CD14-positive monocyte (primary cell): ENCODE data around the gene AHNAK2. TPM values are rescaled to one million over a fixed set of nuclear protein-coding genes. Genes with fewer than 3 reads are reported as not detected.
A peak's percentile ranks its signal among the peaks of the same experiment; 100 is the strongest.

Experiments used
- DNase-seq, 3 donors: peaks; one replicate each; pipeline ENCODE4 v3.0.0-alpha.2; 2011 to 2022
- H2AFZ ChIP-seq: 2 replicates; pipeline ENCODE4 v1.6.0; 2012; ENCODE audit warnings: mild to moderate bottlenecking, low read depth, low read length, inconsistent platforms; ENCODE audit not compliant: insufficient read depth, poor library complexity, severe bottlenecking
- H3K27ac ChIP-seq, 2 donors: 1 replicate in 1 of 2; 2 replicates in 1 of 2; pipeline ENCODE4 v1.5.1; 2012 to 2013; ENCODE audit warnings: low read length in 2 of 2, control low read depth in 1 of 2, inconsistent platforms in 1 of 2, low read depth in 1 of 2, mild to moderate bottlenecking in 1 of 2
- H3K27me3 ChIP-seq, 2 donors: one replicate each; pipeline versions ENCODE4 v1.6.0 to v1.6.1; 2011 to 2013; ENCODE audit warnings: low read length in 2 of 2; ENCODE audit not compliant: control insufficient read depth in 2 of 2, insufficient read depth in 2 of 2
- H3K36me3 ChIP-seq, 2 donors: replicated peaks in 1 of 2; 1 replicate in 1 of 2; 2 replicates in 1 of 2; pipeline versions ENCODE4 v1.5.1 to v1.6.1; 2012 to 2013; ENCODE audit warnings: low read length in 2 of 2, control low read depth in 1 of 2, inconsistent platforms in 1 of 2, mild to moderate bottlenecking in 1 of 2; ENCODE audit not compliant: insufficient read depth in 2 of 2, control insufficient read depth in 1 of 2
- H3K4me1 ChIP-seq, 2 donors: 1 replicate in 1 of 2; 2 replicates in 1 of 2; pipeline versions ENCODE4 v1.5.1 to v1.6.1; 2012 to 2013; ENCODE audit warnings: low read length in 2 of 2, control low read depth in 1 of 2, inconsistent platforms in 1 of 2, mild to moderate bottlenecking in 1 of 2, moderate library complexity in 1 of 2; ENCODE audit not compliant: insufficient read depth in 2 of 2, control insufficient read depth in 1 of 2
- H3K4me2 ChIP-seq: replicated peaks from 2 replicates; pipeline ENCODE3; 2012; ENCODE audit warnings: low read length, moderate library complexity, mild to moderate bottlenecking; ENCODE audit not compliant: poor library complexity, severe bottlenecking; ENCODE audit errors: extremely low read depth
- H3K4me3 ChIP-seq, 3 experiments: fragments of 200-600 bp in 1 of 3; sonication (generic) in 1 of 3; replicated peaks in 1 of 3; 1 replicate in 2 of 3; 2 replicates in 1 of 3; pipeline ENCODE4 v1.5.1; 2011 to 2013; ENCODE audit warnings: low read length in 3 of 3, mild to moderate bottlenecking in 3 of 3, control low read depth in 2 of 3, low read depth in 2 of 3, inconsistent platforms in 1 of 3, moderate library complexity in 1 of 3
- H3K79me2 ChIP-seq: 2 replicates; pipeline ENCODE4 v1.6.0; 2012; ENCODE audit warnings: mild to moderate bottlenecking, control low read depth, inconsistent platforms, low read length, moderate library complexity; ENCODE audit not compliant: insufficient read depth
- H3K9ac ChIP-seq: 2 replicates; pipeline ENCODE4 v1.6.0; 2017; ENCODE audit warnings: low read length, mild to moderate bottlenecking; ENCODE audit not compliant: insufficient read depth, poor library complexity, severe bottlenecking
- H3K9me3 ChIP-seq, 2 donors: replicated peaks in 1 of 2; 1 replicate in 1 of 2; 2 replicates in 1 of 2; pipeline versions ENCODE4 v1.5.1 to v1.6.1; 2012 to 2013; ENCODE audit warnings: low read length in 2 of 2, control low read depth in 1 of 2; ENCODE audit not compliant: control insufficient read depth in 1 of 2, insufficient read depth in 1 of 2
- H4K20me1 ChIP-seq: 2 replicates; pipeline ENCODE4 v1.6.0; 2012; ENCODE audit warnings: mild to moderate bottlenecking, low read length, control low read depth, moderate library complexity; ENCODE audit not compliant: insufficient read depth
- H3K27ac Mint-ChIP-seq, 7 donors: one replicate each; pipeline ENCODE4 v1.8.0; 2020; ENCODE audit warnings: mild to moderate bottlenecking in 7 of 7, mixed read lengths in 7 of 7, moderate library complexity in 6 of 7, inconsistent platforms in 2 of 7
- H3K27me3 Mint-ChIP-seq, 3 donors: one replicate each; pipeline ENCODE4 v1.8.0; 2021 to 2022; ENCODE audit warnings: low read depth in 3 of 3, mild to moderate bottlenecking in 3 of 3, mixed read lengths in 3 of 3, moderate library complexity in 3 of 3, inconsistent platforms in 1 of 3
- H3K36me3 Mint-ChIP-seq, 2 donors: one replicate each; pipeline ENCODE4 v1.8.0; 2020; ENCODE audit warnings: mixed read lengths in 2 of 2, inconsistent platforms in 1 of 2, mild to moderate bottlenecking in 1 of 2
- H3K4me1 Mint-ChIP-seq: one replicate; pipeline ENCODE4 v1.8.0; 2020; ENCODE audit warnings: mild to moderate bottlenecking, mixed read lengths
- H3K4me3 Mint-ChIP-seq, 2 donors: one replicate each; pipeline ENCODE4 v1.8.0; 2020; ENCODE audit warnings: mild to moderate bottlenecking in 2 of 2, mixed read lengths in 2 of 2, moderate library complexity in 1 of 2
- H3K9me3 Mint-ChIP-seq, 7 donors: one replicate each; pipeline ENCODE4 v1.8.0; 2020 to 2022; ENCODE audit warnings: mixed read lengths in 7 of 7, mild to moderate bottlenecking in 6 of 7, moderate library complexity in 6 of 7, inconsistent platforms in 2 of 7
- WGBS: methylation state at CpG from one replicate; pipeline ENCODE4 v1.1.5; 2013; ENCODE audit warnings: missing lambda C conversion rate; ENCODE audit not compliant: insufficient coverage; 5-methylcytosine and 5-hydroxymethylcytosine counted together
- intact Hi-C, 2 donors: fragments of 100-400 bp; cut with micrococcal nuclease; formaldehyde crosslinking; loops; one replicate each; pipeline versions ENCODE4 v1.15.0 to v1.15.1; 2023
- polyA plus RNA-seq, 3 donors: library from polyadenylated mRNA; depleted of rRNA in 1 of 3; unstranded in 2 of 3; stranded (reverse) in 1 of 3; fragments of 300-500 nt in 2 of 3; fragments of >200 nt in 1 of 3; fragmentation: Illumina TruSeq in 2 of 3; gene quantifications; 1 replicate in 2 of 3; 2 replicates in 1 of 3; pipeline ENCODE4 v1.2.3, GENCODE V29; 2012 to 2021
- TF ChIP-seq, protein P1 (sequence below): fragments of 200-600 bp; IDR thresholded peaks from one replicate; pipeline ENCODE4 v1.8.0; 2022; ENCODE audit warnings: antibody characterized with exemption, mild to moderate bottlenecking

The AHNAK2 gene
- polyA plus RNA-seq, 3 donors, result 0.01 TPM; not detected in 2

DNA sequence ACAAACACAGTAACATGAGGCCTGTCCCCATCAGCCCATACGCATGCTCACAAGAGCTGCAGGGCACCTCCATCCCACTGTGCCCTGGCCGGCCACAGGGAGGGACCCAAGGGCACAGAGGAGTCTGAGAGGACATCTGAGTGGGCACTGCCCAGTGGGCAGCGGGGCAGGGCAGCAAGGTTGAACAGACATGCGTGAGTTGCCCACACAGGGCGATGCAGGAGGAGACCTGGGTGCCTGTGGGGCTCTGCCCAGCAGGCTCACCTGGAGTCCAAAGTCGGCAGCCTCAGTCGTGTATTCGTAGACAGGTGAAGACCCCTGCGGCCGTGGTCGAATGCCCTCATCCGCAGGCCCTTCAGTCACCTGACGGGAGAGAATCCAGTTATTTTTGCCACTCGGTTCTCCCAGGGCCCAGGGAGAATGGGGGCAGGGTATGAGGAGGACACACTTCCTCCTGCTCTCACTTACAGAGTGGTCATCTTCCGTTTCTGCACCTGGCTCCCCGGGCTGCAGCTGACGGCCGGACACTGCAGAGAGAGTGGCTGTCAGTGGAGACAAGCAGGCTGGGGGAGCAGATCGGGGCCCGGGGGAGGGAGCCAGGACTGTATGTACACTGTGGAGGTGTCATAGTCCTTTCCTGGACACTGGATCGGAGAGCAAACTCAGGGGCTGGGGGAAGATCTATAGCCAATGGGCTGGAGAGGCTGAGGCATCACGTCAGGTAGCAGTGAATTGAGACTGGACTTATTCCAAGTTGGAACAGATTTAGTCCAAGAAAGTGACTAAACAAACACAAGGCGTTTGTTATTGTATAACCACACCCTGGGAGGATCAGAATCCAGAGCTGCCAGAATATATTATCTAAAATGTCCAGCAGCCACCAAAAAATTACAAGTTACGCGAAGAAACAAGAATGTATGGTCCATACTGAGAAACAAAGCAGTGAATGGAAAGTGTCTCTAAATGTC is 20.7 kb downstream of the AHNAK2 start:
- Histone ChIP-seq H3K36me3 (no peaks in the 10 kb centered on the region), H3K27ac (no peak overlapping the region), H3K79me2 (no peaks in the 10 kb centered on the region), H3K9me3 (no peaks in the 10 kb centered on the region), H3K4me2 (no peak overlapping the region), H4K20me1 (no peaks in the 10 kb centered on the region), H2AFZ (no peak overlapping the region), H3K9ac (no peak overlapping the region), H3K4me3 (no peak overlapping the region), H3K27me3 (no peaks in the 10 kb centered on the region), H3K4me1 (no peaks in the 10 kb centered on the region)
- DNase-seq, result no peak
- H3K4me1 Mint-ChIP-seq, result peaks cover 5% of the 10 kb centered on the region
- no peaks in the 10 kb centered on the region for H3K36me3 Mint-ChIP-seq
- H3K4me3 Mint-ChIP-seq, result no peak overlapping the region
- H3K9me3 Mint-ChIP-seq, result peaks cover 0 to 2% (median 0%) of the 10 kb centered on the region in 7 donors
- WGBS, result 96% methylated on average over 19 of the region's 25 CpGs
- H3K27me3 Mint-ChIP-seq, result peaks cover 10 to 12% (median 11%) of the 10 kb centered on the region in 3 donors
- intact Hi-C loops, result no loop called here
- TF ChIP-seq, protein P1, sequence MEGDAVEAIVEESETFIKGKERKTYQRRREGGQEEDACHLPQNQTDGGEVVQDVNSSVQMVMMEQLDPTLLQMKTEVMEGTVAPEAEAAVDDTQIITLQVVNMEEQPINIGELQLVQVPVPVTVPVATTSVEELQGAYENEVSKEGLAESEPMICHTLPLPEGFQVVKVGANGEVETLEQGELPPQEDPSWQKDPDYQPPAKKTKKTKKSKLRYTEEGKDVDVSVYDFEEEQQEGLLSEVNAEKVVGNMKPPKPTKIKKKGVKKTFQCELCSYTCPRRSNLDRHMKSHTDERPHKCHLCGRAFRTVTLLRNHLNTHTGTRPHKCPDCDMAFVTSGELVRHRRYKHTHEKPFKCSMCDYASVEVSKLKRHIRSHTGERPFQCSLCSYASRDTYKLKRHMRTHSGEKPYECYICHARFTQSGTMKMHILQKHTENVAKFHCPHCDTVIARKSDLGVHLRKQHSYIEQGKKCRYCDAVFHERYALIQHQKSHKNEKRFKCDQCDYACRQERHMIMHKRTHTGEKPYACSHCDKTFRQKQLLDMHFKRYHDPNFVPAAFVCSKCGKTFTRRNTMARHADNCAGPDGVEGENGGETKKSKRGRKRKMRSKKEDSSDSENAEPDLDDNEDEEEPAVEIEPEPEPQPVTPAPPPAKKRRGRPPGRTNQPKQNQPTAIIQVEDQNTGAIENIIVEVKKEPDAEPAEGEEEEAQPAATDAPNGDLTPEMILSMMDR, result no peak
- H3K27ac Mint-ChIP-seq, result peak overlapping the region in 1 of 7 donors; percentile 30

DNA sequence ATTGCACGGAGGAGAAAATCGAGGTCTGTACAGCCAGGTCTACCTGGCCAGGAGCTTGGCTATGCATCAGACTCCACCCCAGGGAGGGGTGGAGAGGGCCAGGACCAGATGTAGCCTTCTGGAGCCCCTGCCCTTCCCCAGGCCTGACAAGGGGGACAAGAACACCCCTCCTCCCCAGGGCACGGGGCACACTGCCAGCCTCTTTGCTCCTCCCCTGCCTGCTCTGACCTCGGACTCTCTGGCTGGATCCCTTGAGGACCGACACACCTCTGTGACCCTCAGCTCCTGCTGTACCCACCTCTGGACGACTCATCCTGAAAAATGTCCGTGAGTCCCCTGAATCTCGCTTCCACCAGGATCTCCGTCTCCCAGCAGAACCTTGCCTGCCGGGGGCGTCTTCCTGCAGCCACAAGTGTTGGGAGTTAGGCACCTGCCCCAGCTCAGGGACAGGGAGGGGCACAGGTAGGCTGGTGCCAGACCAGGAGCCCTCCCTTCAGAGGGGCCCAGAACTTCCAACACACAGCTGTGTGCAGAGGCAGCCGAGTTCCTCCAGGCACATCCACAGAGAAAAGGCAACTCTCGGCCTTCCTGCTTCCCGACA is 21.8 kb downstream of the AHNAK2 start:
- peaks cover 10 to 12% (median 11%) of the 10 kb centered on the region in 3 donors for H3K27me3 Mint-ChIP-seq
- H3K4me3 Mint-ChIP-seq, result no peak overlapping the region
- DNase-seq, result no peak
- H3K9ac ChIP-seq, result no peak overlapping the region
- intact Hi-C loops, result no loop called here
- no peak overlapping the region for H2AFZ ChIP-seq
- TF ChIP-seq, protein P1, result no peak
- H3K27ac ChIP-seq, result no peak overlapping the region
- H4K20me1 ChIP-seq, result no peaks in the 10 kb centered on the region
- no peak overlapping the region for H3K4me3 ChIP-seq
- H3K36me3 ChIP-seq, result no peaks in the 10 kb centered on the region
- no peaks in the 10 kb centered on the region for H3K9me3 ChIP-seq
- H3K27ac Mint-ChIP-seq, result no peak overlapping the region
- H3K4me1 Mint-ChIP-seq, result peaks cover 5% of the 10 kb centered on the region
- no peaks in the 10 kb centered on the region for H3K36me3 Mint-ChIP-seq
- H3K4me2 ChIP-seq, result no peak overlapping the region
- peaks cover 0 to 2% (median 0%) of the 10 kb centered on the region in 7 donors for H3K9me3 Mint-ChIP-seq
- no peaks in the 10 kb centered on the region for H3K79me2 ChIP-seq
- 96% methylated on average over 11 of the region's 14 CpGs for WGBS
- H3K27me3 ChIP-seq, result no peaks in the 10 kb centered on the region
- H3K4me1 ChIP-seq, result no peaks in the 10 kb centered on the region
